K562 (cell line): ENCODE data around the gene NXF3. TPM values are rescaled to one million over a fixed set of nuclear protein-coding genes. Genes with fewer than 3 reads are reported as not detected.

Source experiments
- FOXA3 ChIP-seq, 2 experiments: fragments of 450-650 bp in 1 of 2; sonication (generic) in 1 of 2; formaldehyde crosslinking; IDR thresholded peaks in 1 of 2; conservative IDR thresholded peaks in 1 of 2; 2 replicates each; pipeline versions ENCODE4 v1.4.0 to v1.8.0; 2020 to 2022; ENCODE audit warnings: mild to moderate bottlenecking in 2 of 2, missing genetic modification reagents in 1 of 2
- FOXP1 ChIP-seq: sonication (generic); formaldehyde crosslinking; IDR thresholded peaks from 2 replicates; pipeline ENCODE4 v1.8.0; 2022; ENCODE audit warnings: mild to moderate bottlenecking, missing genetic modification reagents
- KDM4B ChIP-seq, 2 experiments: fragments of 450-650 bp in 1 of 2; sonication (generic) in 1 of 2; IDR thresholded peaks; 2 replicates each; pipeline ENCODE4 v1.6.1; 2016 to 2017; ENCODE audit warnings: borderline replicate concordance in 2 of 2, antibody characterized with exemption in 1 of 2, low read depth in 1 of 2, mild to moderate bottlenecking in 1 of 2
- MLLT1 ChIP-seq, 2 experiments: fragments of 450-650 bp; IDR thresholded peaks; 2 replicates each; pipeline ENCODE4 v1.6.1; 2016
- MTF1 ChIP-seq: fragments of 250-450 bp; sonication (Bioruptor Pico); IDR thresholded peaks from 2 replicates; pipeline ENCODE4 v1.9.0; 2021; ENCODE audit warnings: moderate library complexity, mild to moderate bottlenecking, inconsistent platforms, borderline replicate concordance
- NFIC ChIP-seq: fragments of 450-650 bp; IDR thresholded peaks from 2 replicates; pipeline ENCODE4 v1.6.1; 2017; ENCODE audit warnings: mild to moderate bottlenecking, inconsistent platforms
- NFIX ChIP-seq: fragments of 250-450 bp; sonication (Bioruptor Pico); IDR thresholded peaks from 2 replicates; pipeline ENCODE4 v1.4.0; 2020; ENCODE audit warnings: low read depth, mild to moderate bottlenecking, moderate library complexity
- PHF20 ChIP-seq: fragments of 450-650 bp; IDR thresholded peaks from 2 replicates; pipeline ENCODE4 v1.6.1; 2018; ENCODE audit not compliant: partially characterized antibody
- PURB ChIP-seq: sonication (generic); formaldehyde crosslinking; IDR thresholded peaks from 2 replicates; pipeline ENCODE4 v1.9.0; 2021; ENCODE audit warnings: low read depth, mild to moderate bottlenecking, missing genetic modification reagents
- RB1 ChIP-seq: fragments of 450-650 bp; IDR thresholded peaks from 2 replicates; pipeline ENCODE4 v1.6.1; 2017; ENCODE audit warnings: low read depth, mild to moderate bottlenecking
- RBM15 ChIP-seq: fragments of 200-400 bp; formaldehyde crosslinking; IDR thresholded peaks from 2 replicates; pipeline ENCODE4 v1.6.1; 2018; ENCODE audit warnings: mild to moderate bottlenecking, low read length, moderate library complexity; ENCODE audit not compliant: insufficient read depth
- RFX1 ChIP-seq: fragments of 450-650 bp; IDR thresholded peaks from 2 replicates; pipeline ENCODE4 v1.6.1; 2016; ENCODE audit warnings: mild to moderate bottlenecking, moderate library complexity
- SMARCC2 ChIP-seq: fragments of 450-650 bp; IDR thresholded peaks from 2 replicates; pipeline ENCODE4 v1.6.1; 2017; ENCODE audit warnings: antibody characterized with exemption, moderate library complexity, mild to moderate bottlenecking, low read depth
- SNAPC5 ChIP-seq: fragments of 250-450 bp; sonication (Bioruptor Pico); IDR thresholded peaks from 2 replicates; pipeline ENCODE4 v1.8.0; 2021; ENCODE audit warnings: moderate library complexity, mild to moderate bottlenecking, inconsistent platforms
- THRAP3 ChIP-seq: fragments of 450-650 bp; IDR thresholded peaks from 2 replicates; pipeline ENCODE4 v1.6.1; 2016; ENCODE audit warnings: mild to moderate bottlenecking, inconsistent platforms, borderline replicate concordance
- XRCC5 ChIP-seq: fragments of 200-400 bp; formaldehyde crosslinking; IDR thresholded peaks from 2 replicates; pipeline ENCODE4 v1.6.1; 2017; ENCODE audit warnings: low read depth, mild to moderate bottlenecking, low read length
- ZNF197 ChIP-seq: fragments of 200-800 bp; sonication (Bioruptor generic); IDR thresholded peaks from 2 replicates; pipeline ENCODE4 v1.6.1; 2016; ENCODE audit warnings: low read depth, missing genetic modification characterization, missing compliant biosample characterization
- ZNF699 ChIP-seq: fragments of 250-450 bp; sonication (Bioruptor Pico); IDR thresholded peaks from 2 replicates; pipeline ENCODE4 v1.8.0; 2021; ENCODE audit warnings: mild to moderate bottlenecking, moderate library complexity; ENCODE audit not compliant: insufficient replicate concordance
- polyA plus RNA-seq, 8 experiments: library from polyadenylated mRNA; depleted of rRNA in 4 of 8; stranded (reverse) in 5 of 8; unstranded in 3 of 8; fragments of >200 nt; fragmentation: Nextera tagmentation in 2 of 8; fragmentation: Illumina TruSeq in 1 of 8; extraction: Ambion mirVana in 2 of 8; extraction: Trizol in 1 of 8; gene quantifications; 2 replicates each; pipeline versions ENCODE4 v1.2.1 to v1.2.3, GENCODE V29; 2011 to 2014; ENCODE audit warnings: inconsistent platforms in 1 of 8, missing spikeins in 1 of 8
- total RNA-seq, 7 experiments: library from RNA; depleted of rRNA in 6 of 7; stranded (reverse); fragments of >200 nt in 6 of 7; fragmentation: Illumina TruSeq in 2 of 7; extraction: Trizol in 2 of 7; gene quantifications; 2 replicates each; pipeline versions ENCODE4 v1.2.1 to v1.2.3, GENCODE V29; 2011 to 2021; ENCODE audit warnings: low replicate concordance in 1 of 7
- TF ChIP-seq, protein P1 (sequence below): sonication (generic); formaldehyde crosslinking; IDR thresholded peaks from 2 replicates; pipeline ENCODE4 v1.8.0; 2022; ENCODE audit warnings: mild to moderate bottlenecking, low read depth, missing genetic modification reagents
- TF ChIP-seq, protein P2 (sequence below): fragments of 450-650 bp; conservative IDR thresholded peaks from 2 replicates; pipeline ENCODE4 v1.6.1; 2016; ENCODE audit warnings: missing genetic modification characterization, low read depth, mild to moderate bottlenecking, control low read depth, missing compliant biosample characterization
- TF ChIP-seq, protein P3 (sequence below), 3 experiments: fragments of 200-800 bp in 1 of 3; fragments of 250-450 bp in 1 of 3; fragments of 450-650 bp in 1 of 3; sonication (Bioruptor Pico) in 1 of 3; sonication (Bioruptor generic) in 1 of 3; formaldehyde crosslinking in 1 of 3; IDR thresholded peaks; 2 replicates each; pipeline versions ENCODE4 v1.6.1 to v1.8.0; 2016 to 2022; ENCODE audit warnings: mild to moderate bottlenecking in 2 of 3, missing genetic modification characterization in 2 of 3, missing compliant biosample characterization in 1 of 3, moderate library complexity in 1 of 3

Gene NXF3
- total and polyA plus RNA-seq, 9 of the 15 experiments (the other 6 are each of a cell fraction or from before 2014, with no cell fraction given): 0.18 to 0.40 (median 0.28) TPM; not detected in 2

GRCh38 chrX:103098488-103098887, 5.5 kb upstream of the NXF3 start (continued):
- TF ChIP-seq, protein P1, sequence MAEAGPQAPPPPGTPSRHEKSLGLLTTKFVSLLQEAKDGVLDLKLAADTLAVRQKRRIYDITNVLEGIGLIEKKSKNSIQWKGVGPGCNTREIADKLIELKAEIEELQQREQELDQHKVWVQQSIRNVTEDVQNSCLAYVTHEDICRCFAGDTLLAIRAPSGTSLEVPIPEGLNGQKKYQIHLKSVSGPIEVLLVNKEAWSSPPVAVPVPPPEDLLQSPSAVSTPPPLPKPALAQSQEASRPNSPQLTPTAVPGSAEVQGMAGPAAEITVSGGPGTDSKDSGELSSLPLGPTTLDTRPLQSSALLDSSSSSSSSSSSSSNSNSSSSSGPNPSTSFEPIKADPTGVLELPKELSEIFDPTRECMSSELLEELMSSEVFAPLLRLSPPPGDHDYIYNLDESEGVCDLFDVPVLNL (CRISPR knock-in tag): no peak
- peak; percentile 97 for TF ChIP-seq ZNF197 (CRISPR knock-in tag)
- TF ChIP-seq ZNF699 (CRISPR knock-in tag): peak; percentile 93
- TF ChIP-seq NFIC: peak; percentile 77
- TF ChIP-seq MLLT1 (IDR thresholded peaks at IDR 0.05): no peak
- TF ChIP-seq SNAPC5 (CRISPR knock-in tag): peak; percentile 72
- no peak for TF ChIP-seq RFX1
- TF ChIP-seq PHF20: no peak
- TF ChIP-seq, protein P2, sequence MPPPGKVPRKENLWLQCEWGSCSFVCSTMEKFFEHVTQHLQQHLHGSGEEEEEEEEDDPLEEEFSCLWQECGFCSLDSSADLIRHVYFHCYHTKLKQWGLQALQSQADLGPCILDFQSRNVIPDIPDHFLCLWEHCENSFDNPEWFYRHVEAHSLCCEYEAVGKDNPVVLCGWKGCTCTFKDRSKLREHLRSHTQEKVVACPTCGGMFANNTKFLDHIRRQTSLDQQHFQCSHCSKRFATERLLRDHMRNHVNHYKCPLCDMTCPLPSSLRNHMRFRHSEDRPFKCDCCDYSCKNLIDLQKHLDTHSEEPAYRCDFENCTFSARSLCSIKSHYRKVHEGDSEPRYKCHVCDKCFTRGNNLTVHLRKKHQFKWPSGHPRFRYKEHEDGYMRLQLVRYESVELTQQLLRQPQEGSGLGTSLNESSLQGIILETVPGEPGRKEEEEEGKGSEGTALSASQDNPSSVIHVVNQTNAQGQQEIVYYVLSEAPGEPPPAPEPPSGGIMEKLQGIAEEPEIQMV: peak; percentile 95
- peak in 1 of 2 experiments; percentile 60; a peak in 2 of 4 replicates for TF ChIP-seq FOXA3 (CRISPR knock-in tag; conservative IDR thresholded peaks at IDR 0.05 in 1 of 2, IDR thresholded peaks at IDR 0.05 in 1 of 2)
- no peak for TF ChIP-seq KDM4B (IDR thresholded peaks at IDR 0.05; ENCODE audit: borderline replicate concordance in 2 of 2, low read depth in 1 of 2)
- no peak for TF ChIP-seq PURB (CRISPR knock-in tag)
- peak; percentile 98 for TF ChIP-seq MTF1
- no peak for TF ChIP-seq RB1
- TF ChIP-seq XRCC5: no peak
- TF ChIP-seq THRAP3: no peak
- TF ChIP-seq SMARCC2: no peak; the same call in 1 of the 2 replicates
- TF ChIP-seq FOXP1 (CRISPR knock-in tag): no peak
- TF ChIP-seq, protein P3, sequence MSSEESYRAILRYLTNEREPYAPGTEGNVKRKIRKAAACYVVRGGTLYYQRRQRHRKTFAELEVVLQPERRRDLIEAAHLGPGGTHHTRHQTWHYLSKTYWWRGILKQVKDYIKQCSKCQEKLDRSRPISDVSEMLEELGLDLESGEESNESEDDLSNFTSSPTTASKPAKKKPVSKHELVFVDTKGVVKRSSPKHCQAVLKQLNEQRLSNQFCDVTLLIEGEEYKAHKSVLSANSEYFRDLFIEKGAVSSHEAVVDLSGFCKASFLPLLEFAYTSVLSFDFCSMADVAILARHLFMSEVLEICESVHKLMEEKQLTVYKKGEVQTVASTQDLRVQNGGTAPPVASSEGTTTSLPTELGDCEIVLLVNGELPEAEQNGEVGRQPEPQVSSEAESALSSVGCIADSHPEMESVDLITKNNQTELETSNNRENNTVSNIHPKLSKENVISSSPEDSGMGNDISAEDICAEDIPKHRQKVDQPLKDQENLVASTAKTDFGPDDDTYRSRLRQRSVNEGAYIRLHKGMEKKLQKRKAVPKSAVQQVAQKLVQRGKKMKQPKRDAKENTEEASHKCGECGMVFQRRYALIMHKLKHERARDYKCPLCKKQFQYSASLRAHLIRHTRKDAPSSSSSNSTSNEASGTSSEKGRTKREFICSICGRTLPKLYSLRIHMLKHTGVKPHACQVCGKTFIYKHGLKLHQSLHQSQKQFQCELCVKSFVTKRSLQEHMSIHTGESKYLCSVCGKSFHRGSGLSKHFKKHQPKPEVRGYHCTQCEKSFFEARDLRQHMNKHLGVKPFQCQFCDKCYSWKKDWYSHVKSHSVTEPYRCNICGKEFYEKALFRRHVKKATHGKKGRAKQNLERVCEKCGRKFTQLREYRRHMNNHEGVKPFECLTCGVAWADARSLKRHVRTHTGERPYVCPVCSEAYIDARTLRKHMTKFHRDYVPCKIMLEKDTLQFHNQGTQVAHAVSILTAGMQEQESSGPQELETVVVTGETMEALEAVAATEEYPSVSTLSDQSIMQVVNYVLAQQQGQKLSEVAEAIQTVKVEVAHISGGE (CRISPR knock-in tag; IDR thresholded peaks at IDR 0.05): peak in 1 of 3 experiments; percentile 72; a peak in 2 of 6 replicates
- peak; percentile 55 for TF ChIP-seq NFIX (CRISPR knock-in tag)
- no peak for TF ChIP-seq RBM15
